HG03039 (cell line): ENCODE measurements around the gene PDILT.

Experiments used
- ATAC-seq: cut with Tn5 transposase; IDR thresholded peaks from one replicate; pipeline ENCODE4 v1.9.1; 2021; ENCODE audit warnings: mild to moderate bottlenecking, moderate library complexity; ENCODE audit not compliant: unreplicated experiment

PDILT gene

DNA sequence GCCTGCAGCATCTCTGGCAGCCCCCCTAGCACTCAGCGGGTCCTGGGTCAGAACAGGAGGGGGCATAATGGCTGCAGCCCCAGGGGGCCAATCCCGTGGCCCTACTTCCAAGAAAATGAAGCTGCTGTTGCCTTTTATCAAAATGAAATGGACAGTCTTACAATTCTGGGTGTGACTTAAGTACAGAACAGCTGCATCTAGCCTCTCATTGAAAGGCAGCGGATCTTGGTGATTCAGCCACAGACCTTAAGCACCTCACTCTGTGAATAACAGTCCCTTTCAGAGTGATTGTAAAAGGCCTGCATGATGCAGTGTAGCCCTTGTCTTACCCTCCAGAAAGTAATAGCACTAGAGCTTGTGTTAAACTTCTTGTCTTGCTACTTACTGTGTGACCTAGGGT lies 40.5 kb downstream of the PDILT start:
- no peak for ATAC-seq

DNA sequence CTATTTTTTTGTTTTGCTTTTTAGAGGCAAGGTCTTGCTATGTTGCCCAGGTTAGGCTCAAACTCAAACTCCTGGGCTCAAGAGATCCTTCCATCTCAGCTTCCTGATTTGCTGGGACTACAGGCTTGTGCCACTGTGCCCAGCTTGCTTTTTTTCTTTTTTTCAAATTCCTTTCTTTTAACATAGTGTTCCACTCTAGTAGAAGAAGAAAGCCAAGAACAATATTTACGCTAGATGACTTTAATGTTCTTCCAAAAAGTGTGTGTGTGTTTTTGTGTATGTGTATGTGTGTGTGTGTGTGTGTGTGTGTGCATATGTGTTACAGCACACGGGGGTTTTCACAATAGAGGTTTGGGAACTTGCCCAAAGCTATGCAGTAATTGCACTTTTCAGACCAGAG lies 41.3 kb downstream of the PDILT start:
- no peak for ATAC-seq

DNA sequence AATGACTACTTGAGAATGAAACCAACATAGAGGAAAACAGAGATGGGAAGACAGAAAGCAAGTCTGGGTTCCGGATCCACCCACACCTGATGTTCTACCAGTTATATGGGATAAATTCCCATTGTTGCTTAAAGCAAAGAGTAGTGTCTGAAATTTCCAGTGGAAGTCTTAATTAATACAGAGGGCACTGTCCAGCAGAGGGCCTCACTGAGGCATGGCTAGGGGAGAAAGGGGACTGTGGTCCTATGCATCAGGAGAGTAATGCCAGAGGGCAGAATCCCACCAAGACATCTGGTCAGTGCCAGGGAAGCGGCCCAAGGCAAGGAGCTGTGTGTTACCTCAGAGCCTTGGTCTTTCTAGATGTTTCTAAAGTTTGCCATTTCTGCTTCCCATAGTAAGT lies 44.5 kb downstream of the PDILT start:
- ATAC-seq, result no peak

DNA sequence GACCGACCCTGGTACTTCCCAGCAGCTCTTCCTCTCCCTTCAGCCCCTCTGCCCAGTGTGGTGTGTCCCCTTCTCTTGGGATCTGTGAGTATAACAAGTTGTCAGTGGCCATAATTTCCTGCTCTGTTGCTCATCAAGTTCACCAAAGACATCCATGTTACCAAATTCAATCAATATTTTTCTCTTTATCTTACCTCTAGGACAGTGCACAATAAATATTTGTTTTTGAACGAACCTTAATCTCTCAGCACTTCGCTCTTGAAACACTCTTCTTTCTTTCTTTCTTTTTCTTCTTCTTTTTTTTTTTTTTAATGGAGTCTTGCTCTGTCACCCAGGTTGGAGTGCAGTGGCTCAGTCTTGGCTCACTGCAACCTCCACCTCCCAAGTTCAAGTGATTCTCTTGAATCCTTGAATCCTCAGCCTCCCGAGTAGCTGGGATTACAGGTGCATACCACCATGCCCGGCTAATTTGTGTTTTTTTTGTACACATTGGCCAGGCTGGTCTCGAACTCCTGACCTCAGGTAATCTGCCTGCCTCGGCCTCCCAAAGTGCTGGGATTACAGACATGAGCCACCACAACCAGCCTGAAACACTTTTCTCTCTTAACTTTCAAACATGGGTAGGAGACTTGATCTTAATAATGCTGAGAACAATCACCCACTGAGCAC lies 49.3 kb downstream of the PDILT start:
- no peak for ATAC-seq

DNA sequence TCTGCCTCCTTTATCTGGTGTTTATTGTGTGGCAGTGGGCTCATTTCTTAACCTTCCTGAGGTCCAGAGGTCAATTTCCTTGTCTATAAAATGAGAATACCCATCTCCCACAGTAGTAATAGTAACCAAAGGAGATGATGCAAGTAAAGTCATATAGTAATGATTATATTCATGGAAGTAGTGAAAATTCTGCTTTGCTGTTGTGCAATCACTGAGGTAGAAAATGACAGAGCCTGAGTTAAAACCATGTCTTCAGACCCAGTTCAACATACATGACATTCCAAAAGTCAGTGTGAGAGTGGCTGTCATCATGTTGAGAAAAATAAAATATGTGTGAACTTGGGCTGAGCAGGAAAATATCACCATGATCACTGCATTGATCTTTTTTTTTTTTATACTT lies 51.2 kb downstream of the PDILT start:
- no peak for ATAC-seq

DNA sequence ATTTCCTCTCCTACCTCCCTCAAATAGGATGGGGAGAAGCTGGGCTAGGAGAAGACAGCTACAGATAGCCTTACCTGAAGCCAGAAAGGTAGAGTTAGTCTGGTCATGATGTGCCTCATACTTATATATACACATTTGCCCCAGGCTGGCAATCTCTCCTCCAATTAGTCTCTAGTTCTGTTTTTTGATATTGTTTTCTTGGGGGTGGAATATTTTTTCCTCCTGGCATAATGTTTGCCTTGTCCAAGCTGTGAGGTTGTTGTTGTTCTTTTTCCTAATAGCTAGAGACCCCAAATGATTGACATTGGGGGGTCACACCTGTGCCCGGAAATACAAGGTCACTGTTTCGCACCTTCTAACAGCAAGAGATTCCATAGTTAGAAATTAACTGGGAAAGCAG lies 51.9 kb downstream of the PDILT start, which contains the start of gene UMOD:
UMOD (minus strand) TSS at position 101 of the 400 bp plus-strand sequence. CDS start 1,978 bp downstream, outside the sequence.
- no peak for ATAC-seq

DNA sequence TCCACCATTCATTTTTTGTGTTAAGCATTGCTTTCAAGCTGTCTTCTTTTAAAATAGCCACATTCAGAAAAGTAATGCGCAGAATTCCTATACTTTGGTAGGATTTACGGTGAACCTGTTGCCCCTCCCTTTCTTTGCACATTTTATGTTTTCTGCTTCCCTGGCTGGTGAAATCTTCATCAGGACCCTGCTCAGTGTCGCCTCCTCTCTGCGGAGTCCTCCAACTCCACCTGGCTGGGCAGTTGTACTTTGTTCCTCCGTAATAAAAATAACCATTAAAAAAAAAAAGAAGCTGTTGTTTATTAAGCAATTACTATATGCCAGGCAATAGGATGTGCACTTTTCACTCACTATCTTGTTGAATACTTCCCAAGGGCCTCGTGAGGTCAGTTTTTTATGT lies 54.9 kb downstream of the PDILT start:
- ATAC-seq, result no peak

DNA sequence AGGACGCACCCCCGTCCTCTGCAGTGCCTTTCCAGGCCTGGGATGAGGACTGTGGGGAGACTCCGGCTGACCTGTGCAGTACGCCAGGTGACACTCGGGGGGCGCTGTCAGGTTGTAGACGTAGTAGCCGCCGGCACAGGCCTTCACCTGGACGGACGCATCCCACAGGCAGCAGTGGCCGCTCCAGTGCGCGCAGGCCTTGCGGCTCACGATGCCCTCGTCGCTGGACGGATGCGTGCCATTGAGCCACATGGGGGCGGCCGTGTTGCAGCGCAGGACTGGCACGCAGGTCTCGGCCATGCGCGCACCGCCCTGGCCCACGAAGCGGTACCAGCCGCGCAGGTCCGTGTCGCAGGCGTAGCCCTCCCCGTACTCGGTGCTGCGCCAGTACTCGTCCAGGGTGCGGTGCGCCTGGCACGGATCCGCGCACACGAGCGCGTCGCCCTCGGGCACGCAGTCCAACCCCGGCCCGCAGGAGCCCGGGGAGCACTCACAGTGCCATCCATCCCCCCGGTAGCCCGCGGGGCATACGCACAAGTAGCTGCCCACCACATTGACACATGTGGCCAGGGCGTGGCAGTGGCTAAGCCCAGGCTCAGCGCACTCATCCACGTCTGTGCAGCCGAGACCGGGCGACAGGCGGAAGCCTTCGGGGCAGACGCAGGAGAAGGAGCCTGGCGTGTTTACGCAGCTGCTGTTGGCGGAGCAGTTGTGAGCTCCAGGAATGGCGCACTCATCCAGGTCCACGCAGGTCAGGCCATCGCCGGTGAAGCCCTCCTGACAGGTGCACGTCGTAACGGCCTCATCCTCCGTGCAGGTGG lies 56.0 kb downstream of the PDILT start:
- no peak for ATAC-seq

DNA sequence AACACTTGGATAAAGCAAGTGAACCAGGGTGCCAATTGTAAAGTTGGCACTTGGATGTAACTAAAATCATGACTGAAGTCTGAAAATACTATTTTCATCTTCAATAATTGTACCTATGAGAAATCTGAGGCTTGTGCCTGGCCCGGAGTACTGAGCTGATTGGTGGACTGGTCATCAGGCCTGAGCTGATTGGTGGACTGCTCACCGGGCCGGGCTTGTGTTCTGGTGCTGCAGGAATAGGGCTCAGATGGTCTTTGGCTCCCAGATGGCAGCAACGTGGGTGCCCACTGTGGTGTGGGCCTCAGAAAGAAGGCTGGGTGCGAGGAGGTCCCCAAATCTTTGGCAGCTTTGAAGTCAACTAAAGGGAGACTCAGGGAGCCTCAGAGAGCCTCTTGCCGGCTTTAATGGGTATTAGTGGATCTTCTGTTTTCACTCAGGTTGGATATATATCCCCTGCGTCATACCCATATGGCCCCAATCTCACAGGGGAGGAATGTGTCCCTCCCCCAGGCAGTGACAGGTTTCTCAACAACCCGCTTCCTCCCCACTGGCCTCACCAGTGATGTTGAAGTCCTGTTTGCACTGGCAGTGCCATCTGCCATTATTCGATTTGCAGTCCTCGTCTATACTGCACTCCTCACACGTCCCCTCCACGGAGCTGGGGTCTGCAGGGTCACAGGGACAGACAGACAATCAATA lies 56.7 kb downstream of the PDILT start:
- no peak for ATAC-seq

DNA sequence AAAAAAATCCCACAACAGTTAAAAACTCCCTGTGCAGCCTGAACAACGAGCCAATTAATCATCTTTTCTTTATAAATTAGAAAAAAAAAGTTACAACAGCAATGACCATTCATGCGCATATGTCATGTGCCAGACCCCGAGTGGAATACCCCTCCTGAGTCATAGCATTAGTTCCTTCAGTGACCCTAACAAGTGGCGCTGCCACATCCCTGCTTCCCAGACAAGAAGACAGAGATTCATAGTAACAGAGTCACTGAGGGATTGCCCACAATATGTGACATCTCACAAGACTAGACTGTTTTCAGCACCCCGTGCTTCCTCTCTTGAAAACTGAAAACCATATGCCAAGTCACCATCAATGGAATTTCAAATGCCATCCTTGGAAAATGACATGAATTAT lies 59.9 kb downstream of the PDILT start:
- ATAC-seq, result no peak

DNA sequence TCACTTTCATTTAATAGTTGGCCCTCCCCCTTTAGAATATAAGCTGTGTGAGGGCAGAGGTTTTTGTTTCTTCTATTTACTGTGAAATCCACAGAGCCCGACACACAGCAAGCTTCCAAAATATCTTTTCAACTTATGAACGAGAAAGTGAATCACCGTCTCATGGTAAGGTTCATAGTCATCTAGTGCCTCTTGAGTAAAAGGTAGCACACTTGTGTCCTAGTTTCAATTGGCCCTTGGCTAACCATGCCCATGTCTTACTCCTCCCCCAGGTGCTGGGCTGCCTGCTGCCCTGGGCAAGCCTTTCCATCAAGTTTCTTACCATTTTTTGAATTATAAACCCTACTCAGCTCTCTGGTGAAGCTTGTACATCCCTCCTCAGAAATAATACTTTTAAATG lies 64.8 kb downstream of the PDILT start:
- no peak for ATAC-seq

DNA sequence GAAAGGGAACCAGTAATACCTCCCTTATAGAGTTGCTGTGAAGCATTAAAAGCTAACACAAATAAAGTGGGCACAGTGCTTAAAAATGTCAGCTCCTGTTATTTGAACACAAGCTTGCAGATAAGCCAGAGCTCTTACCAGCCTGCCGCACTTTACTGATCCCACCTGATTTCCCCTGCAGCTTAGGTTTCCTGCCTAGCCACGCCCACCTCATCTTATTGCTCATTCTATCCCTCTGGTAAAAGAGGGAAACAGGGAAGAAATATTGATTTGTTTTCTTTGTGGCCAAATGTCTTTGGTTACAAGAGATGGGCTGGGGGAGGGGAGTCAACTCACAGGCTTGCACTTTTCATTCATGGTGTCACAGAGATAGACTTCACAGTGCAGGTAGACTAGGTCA lies 67.6 kb downstream of the PDILT start:
- ATAC-seq, result no peak

DNA sequence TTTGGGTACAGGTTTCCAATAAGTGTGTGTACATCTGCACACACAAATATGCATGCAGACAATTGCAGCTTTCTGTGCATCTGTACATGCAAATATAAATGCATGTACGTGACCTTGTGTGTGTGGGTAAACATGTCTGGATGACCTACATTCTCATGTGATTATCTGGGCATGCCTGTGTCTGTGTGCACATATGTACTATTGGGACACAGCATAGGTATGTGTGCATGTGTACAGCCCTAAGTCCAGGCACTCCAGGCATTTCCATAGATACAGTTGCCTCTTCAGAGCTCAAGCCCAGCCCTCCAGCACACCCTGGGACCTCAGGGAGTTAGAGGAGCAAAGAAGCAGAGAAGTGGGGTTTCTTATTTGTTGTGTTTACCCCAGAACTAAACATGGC lies 70.1 kb downstream of the PDILT start:
- ATAC-seq, result no peak

DNA sequence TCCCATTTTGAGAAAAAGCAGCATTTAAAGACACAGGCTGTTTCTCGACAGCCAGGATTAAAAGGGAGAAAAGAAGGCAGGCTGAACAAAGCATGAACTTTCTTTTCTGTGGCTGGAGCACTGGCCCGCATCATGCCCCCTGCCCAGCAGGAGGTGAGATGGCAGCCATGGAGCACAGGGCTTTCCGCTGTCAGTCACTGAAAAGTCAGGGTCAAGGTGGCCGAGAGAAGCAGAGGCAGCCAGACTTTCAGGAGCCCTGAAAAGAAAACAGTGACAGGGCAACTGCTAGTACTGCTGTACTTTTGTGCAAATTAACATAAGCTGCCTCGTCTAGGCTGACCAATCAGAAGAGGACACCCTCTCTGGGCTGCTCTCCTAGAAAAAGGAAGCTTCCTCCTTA lies 71.4 kb downstream of the PDILT start:
- no peak for ATAC-seq

DNA sequence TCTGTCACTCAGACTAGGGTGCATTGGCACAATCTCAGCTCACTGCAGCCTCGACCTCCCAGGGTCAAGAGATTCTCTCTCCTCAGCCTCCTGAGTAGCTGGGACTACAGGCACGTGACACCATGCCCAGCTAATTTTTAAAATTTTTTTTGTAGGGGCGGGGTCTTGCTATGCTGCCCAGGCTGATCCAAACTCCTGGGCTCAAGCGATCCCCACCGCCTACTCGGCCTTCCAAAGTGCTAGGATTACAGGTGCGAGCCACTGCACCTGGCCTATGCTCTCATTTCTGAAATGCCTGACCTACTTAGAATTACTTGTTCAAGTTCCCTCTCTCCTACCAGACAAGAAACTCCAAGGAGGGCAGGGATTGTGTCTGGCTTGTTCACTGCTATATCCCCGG lies 72.1 kb downstream of the PDILT start:
- ATAC-seq, result no peak

DNA sequence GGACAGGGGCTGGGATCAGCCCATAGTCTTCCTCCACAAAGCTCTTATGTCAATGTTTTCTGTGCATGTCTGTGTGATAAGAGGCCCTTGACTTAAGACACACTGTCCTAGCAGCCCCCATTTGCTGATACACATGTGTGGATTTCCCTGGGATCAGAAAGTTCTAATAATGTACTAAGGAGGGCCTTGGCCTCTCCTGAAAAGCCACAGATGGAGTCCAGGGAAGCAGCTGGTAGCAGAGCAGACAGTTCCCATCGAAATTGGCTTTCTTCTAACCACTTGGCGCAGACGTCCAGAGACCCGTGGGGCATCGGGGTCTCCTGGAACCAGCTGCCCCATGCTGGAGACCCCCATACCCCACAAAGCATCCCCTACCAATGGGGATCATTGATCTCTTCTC lies 72.9 kb downstream of the PDILT start:
- no peak for ATAC-seq

DNA sequence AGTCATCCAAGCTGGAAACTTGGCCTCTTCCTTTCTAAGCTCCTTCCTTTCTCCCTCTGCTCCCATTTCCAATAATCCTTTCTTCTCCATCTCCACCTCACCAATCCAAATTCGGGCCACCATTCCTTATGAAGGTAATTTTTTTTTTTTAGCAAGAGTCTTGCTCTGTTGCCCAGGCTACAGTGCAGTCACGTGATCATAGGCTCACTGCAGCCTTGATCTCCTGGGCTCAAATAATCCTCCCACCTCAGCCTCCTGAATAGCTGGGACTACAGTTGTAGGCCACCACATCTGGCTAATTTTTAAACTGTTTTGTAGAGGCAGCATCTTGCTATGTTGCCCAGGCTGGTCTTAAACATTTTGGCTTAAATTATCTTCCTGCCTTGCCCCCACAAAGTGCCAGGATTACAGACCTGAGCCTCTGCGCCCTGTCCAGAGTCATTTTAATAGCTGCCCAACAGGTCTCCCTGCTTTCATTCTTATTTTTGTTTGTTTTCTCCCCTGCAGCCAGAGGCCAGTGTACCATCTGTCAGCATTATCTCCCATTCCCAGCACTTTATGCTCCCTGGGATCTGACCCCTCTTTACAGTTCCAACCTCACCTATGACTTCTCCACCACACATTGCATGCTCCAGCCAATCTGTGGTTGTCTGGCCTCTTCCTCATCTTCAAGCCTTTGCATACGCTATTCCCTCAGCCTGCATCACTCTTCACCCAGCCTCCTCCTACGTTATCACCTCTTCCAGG lies 75.0 kb downstream of the PDILT start:
- no peak for ATAC-seq

DNA sequence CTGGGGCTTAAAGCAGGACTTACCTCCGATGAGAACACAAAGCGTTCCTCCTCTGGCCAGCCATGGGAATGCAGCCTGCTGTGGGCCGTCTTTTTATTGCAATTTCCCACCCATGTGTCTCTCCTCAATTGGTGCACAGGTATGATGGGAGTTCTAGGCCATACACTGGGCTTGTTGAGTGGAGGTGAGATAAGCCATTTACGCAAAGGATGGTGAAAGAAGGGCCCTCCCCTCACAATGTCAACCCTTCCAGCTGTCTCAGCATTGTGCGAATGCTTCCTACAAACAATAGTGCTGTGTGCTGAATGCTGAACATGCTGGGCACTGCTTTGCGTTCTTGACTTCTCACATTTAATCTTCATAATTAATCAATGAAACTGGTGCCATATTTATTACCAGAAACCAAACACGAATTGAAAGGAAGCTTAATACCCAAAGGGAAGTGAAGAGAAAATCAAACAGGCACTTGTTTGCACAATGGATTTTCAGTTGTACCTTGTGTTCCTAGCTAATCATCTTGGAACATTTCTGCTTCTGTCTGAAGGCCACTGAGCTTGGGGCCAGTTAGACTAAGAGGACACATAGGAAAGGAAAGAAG lies 77.0 kb downstream of the PDILT start, which contains the start of gene GP2:
GP2 (minus strand) TSS at position 70 of the 598 bp plus-strand sequence. CDS start 1,082 bp downstream, outside the sequence.
- no peak for ATAC-seq

DNA sequence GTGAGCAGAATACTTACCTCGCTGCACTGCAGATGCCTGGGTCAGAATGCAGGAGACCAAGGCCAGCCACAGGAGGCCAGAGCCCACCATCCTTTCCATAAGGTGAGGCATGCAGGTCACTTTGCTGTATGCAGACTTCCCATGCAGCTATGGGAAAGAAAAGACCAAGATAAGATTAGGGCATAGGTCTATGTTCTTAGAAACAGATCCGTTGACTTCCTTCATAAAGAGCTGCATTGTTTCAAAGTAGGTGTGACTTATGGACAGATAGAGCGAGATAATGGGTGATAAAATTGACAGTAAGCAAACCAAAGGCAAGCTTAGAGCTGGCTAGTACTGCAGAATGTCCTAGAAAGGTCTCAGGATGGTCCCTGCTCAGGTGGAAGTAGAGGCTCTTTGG lies 78.2 kb downstream of the PDILT start:
- ATAC-seq, result no peak

DNA sequence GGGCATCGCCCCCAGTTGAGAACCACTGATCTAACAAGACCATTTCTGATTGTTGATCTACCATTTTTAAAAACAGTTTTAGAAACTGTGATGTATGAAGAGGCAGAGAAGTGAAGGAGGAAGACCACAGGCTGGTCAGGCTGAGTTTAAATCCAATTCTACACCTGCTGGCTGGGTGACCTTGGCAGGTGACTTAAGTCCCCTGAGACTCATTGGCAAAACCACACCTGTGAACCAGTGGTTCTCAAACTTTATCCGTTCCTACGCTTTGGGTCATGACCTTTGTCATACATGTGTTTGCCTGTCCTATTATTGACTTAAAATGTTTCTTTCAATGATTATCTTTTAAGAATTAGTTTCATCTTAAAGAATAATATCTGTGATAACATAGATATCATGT lies 79.5 kb downstream of the PDILT start:
- ATAC-seq, result no peak
